ENCODE measurements around the gene PLD1. TPM values are rescaled to one million over a fixed set of nuclear protein-coding genes. Genes with fewer than 3 reads are reported as not detected.

PLD1 gene
- total RNA-seq, 1 experiment from 2014 or later = 32.5 TPM

DNA sequence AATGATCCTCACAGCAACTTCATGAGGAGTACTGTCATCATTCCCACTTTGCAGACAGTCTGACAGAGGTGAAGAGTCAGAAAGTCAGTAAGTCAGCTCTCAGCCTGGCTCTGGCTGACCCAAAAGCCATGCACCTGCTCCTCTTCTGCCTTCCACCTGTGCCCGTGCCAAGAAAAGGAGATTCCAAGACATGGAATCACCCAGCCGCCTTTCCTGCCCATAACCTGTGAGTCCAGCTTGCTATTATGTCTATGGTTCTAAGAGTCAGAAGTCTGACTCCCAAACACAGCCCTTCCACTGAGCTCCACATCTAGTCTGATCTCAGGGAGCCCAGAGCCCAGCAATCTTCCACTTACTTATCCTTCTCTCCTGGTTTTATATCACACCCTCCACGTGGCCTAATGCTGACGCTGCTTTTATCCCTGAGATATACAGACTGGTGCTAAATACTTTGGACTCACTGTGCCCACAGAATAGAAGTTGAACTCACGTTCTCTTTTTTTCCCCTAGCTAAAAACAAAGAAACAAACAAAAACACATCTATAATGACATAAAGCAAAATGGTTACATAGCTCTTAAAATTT is 66.0 kb downstream of the PLD1 start:
- POLR2A ChIA-PET (ENCODE audit: unreplicated experiment) = no interaction called here
- H4K20me1 ChIP-seq (ENCODE audit: insufficient read depth) = no peaks in the 10 kb centered on the region

DNA sequence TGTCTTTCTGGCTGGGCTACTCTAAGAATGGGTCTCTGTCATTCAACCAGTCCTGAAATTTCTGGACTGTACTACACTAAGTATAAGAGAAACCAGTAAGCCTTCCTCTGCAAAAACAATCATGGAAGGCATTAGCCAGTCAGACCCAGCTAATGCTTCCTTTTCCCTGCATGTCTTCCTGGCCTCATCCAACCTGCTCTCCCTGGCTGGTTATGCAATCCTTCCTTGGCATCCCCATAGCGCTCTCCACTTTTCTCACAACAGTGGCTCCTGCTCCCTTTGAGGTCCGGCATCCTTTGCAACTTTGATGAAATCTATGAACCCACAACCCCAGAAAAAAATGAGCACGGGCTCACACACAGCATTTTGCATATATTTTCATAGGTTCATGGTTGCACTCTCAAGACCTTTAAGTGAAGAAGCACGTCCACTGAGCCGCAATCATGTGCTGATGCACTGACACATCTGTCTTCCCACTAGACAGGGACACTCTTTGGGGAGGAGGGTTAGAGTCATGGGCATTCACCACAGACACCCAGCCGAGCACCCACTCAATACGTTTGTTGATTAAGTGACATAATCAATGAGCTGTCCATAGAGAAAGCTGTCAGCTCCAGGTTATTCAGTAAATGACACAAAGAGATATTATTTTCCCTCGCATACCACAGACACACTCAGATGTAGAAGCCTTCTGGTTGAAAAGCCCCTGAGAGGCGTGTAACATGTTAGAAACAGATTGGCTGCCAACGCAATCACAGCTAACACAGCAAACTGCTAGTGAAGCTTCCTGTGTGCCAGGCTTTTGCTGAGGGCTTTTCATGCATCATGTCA is 66.7 kb downstream of the PLD1 start:
- TF ChIP-seq EZH2 (IDR thresholded peaks at IDR 0.05; ENCODE audit: low read depth) = no peak
- TF ChIP-seq, protein P1, sequence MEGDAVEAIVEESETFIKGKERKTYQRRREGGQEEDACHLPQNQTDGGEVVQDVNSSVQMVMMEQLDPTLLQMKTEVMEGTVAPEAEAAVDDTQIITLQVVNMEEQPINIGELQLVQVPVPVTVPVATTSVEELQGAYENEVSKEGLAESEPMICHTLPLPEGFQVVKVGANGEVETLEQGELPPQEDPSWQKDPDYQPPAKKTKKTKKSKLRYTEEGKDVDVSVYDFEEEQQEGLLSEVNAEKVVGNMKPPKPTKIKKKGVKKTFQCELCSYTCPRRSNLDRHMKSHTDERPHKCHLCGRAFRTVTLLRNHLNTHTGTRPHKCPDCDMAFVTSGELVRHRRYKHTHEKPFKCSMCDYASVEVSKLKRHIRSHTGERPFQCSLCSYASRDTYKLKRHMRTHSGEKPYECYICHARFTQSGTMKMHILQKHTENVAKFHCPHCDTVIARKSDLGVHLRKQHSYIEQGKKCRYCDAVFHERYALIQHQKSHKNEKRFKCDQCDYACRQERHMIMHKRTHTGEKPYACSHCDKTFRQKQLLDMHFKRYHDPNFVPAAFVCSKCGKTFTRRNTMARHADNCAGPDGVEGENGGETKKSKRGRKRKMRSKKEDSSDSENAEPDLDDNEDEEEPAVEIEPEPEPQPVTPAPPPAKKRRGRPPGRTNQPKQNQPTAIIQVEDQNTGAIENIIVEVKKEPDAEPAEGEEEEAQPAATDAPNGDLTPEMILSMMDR (conservative IDR thresholded peaks at IDR 0.05) = no peak
- Histone ChIP-seq H3K79me2 (ENCODE audit: low read depth) (no peaks in the 10 kb centered on the region), H3K4me1 (replicated peaks; ENCODE audit: insufficient read depth) (no peaks in the 10 kb centered on the region), H3K9me2 (ENCODE audit: insufficient read depth) (peaks cover 5% of the 10 kb centered on the region), H3K4me2 (no peak overlapping the region), H3K27ac (no peak overlapping the region), H3F3A (ENCODE audit: insufficient read depth, low read depth) (no peaks in the 10 kb centered on the region), H3K36me3 (ENCODE audit: low read depth) (no peaks in the 10 kb centered on the region), H4K20me1 (ENCODE audit: insufficient read depth) (no peaks in the 10 kb centered on the region), H3K27me3 (ENCODE audit: insufficient read depth, low read depth) (no peaks in the 10 kb centered on the region), H3K9me3 (ENCODE audit: insufficient read depth, low read depth) (no peaks in the 10 kb centered on the region; the same call in 1 of the 2 replicates), H3K4me3 (no peak overlapping the region), H2AFZ (no peak overlapping the region)
- intact Hi-C loops (cut with micrococcal nuclease; ENCODE audit: unreplicated experiment) = no loop called here
- ChIA-PET POLR2A (ENCODE audit: unreplicated experiment) (no interaction called here), CTCF (interaction anchor here (0.6 kb wide), 1 partner anchor 78 kb away, joined by 9 read pairs; no protein-coding TSS in a partner anchor)
- no TSS peak for BruUV-seq (replicated peaks)
- no peak for DNase-seq

More for the DNA sequence above, 66.0 kb downstream of the PLD1 start:
- TF ChIP-seq EZH2 (IDR thresholded peaks at IDR 0.05; ENCODE audit: low read depth) = no peak
- TF ChIP-seq, protein P1 (conservative IDR thresholded peaks at IDR 0.05) = no peak
- Histone ChIP-seq H3K4me1 (replicated peaks; ENCODE audit: insufficient read depth) (no peaks in the 10 kb centered on the region), H3F3A (ENCODE audit: insufficient read depth, low read depth) (no peaks in the 10 kb centered on the region), H3K4me3 (no peak overlapping the region), H3K9me3 (ENCODE audit: insufficient read depth, low read depth) (no peaks in the 10 kb centered on the region; the same call in 1 of the 2 replicates), H3K27ac (no peak overlapping the region), H3K36me3 (ENCODE audit: low read depth) (no peaks in the 10 kb centered on the region), H3K27me3 (ENCODE audit: insufficient read depth, low read depth) (no peaks in the 10 kb centered on the region), H3K79me2 (ENCODE audit: low read depth) (no peaks in the 10 kb centered on the region), H3K4me2 (no peak overlapping the region), H2AFZ (no peak overlapping the region), H3K9me2 (ENCODE audit: insufficient read depth) (peaks cover 5% of the 10 kb centered on the region)
- CTCF ChIA-PET = interaction anchor here (0.7 kb wide), 1 partner anchor 603 kb away, joined by 3 read pairs; no protein-coding TSS in a partner anchor
- DNase-seq = no peak
- intact Hi-C loops (cut with micrococcal nuclease; ENCODE audit: unreplicated experiment) = no loop called here
- no TSS peak for BruUV-seq (replicated peaks)

DNA sequence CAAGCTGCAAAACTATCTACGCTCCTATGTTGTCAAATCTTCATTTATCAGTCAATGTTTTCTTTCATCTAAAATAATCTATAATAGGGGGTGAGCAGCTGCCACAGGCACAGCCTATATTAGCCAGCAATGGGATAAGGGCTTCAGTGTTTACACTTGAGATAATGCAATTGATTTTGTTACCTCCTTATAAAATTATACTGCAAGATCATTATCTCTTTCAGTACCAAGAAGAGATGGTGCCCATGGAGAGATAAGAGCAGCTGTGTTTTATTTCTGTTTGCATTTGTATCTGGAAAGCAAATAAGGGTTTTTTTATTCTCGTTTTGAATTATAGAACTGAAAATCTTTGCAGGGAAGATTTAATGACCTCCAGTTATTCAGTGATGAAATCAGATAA is 68.9 kb downstream of the PLD1 start:
- Histone ChIP-seq H3F3A (ENCODE audit: insufficient read depth, low read depth) (no peaks in the 10 kb centered on the region; the same call in 1 of the 2 replicates), H3K79me2 (ENCODE audit: low read depth) (no peaks in the 10 kb centered on the region), H3K9me3 (ENCODE audit: insufficient read depth, low read depth) (no peaks in the 10 kb centered on the region), H3K4me3 (no peak overlapping the region), H3K4me2 (no peak overlapping the region), H2AFZ (no peak overlapping the region), H4K20me1 (ENCODE audit: insufficient read depth) (peaks cover 2% of the 10 kb centered on the region; the same call in 1 of the 2 replicates), H3K27ac (no peak overlapping the region), H3K27me3 (ENCODE audit: insufficient read depth, low read depth) (no peaks in the 10 kb centered on the region), H3K9me2 (ENCODE audit: insufficient read depth) (peaks cover 5% of the 10 kb centered on the region), H3K36me3 (ENCODE audit: low read depth) (no peaks in the 10 kb centered on the region), H3K4me1 (replicated peaks; ENCODE audit: insufficient read depth) (no peaks in the 10 kb centered on the region)
- intact Hi-C loops (cut with micrococcal nuclease; ENCODE audit: unreplicated experiment) = no loop called here
- CTCF ChIA-PET = no interaction called here
- POLR2A ChIA-PET (ENCODE audit: unreplicated experiment) = no interaction called here
- BruUV-seq (replicated peaks) = no TSS peak
- TF ChIP-seq, protein P1 (conservative IDR thresholded peaks at IDR 0.05) = no peak
- no peak for TF ChIP-seq EZH2 (IDR thresholded peaks at IDR 0.05; ENCODE audit: low read depth)
- DNase-seq = no peak

Measured in PC-9 (cell line).